ENCODE data around the gene ARHGEF37. TPM values are rescaled to one million over a fixed set of nuclear protein-coding genes. Genes with fewer than 3 reads are reported as not detected.

Gene ARHGEF37
- total and polyA plus RNA-seq, 2 of the 8 experiments (the other 6 are each of a cell fraction or from before 2014, with no cell fraction given): 0.21 to 0.48 TPM

DNA sequence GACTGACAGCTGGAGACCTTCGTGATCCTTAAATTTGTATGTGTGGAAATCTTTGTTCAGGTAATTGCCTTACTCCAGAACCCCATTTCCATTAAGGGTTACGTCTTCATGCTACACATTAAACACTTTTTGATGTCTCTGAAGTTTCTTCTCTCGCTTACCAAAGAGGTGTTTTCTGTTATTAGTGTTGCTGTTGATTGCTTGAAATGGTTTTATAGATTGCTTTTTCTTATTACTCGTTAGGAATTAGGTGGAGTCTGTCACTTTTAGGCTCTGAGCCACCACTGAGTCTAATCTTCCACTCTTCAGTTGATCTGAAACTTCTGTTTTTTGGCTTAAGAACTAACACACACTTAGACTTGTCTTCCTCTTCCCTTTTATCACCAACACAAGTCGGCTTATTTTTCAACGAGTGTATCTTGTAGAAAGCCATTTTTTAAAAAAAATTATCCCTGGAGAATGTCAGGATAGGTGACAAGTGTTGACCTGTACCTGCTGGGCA is 86.6 kb downstream of the ARHGEF37 start:
- Histone ChIP-seq H3K9ac (replicated peaks in 1 of 4; ENCODE audit: extremely low read depth in 1 of 4, low read depth in 3 of 4, low read length in 3 of 4) (no peak overlapping the region), H3K23me2 (ENCODE audit: low read depth, low read length) (no peaks in the 10 kb centered on the region), H2AK5ac (ENCODE audit: low read depth, low read length) (no peak overlapping the region), H3K4me3 (ENCODE audit: extremely low read depth in 1 of 4, insufficient read depth in 2 of 4, low read depth in 3 of 4, low read length in 4 of 4) (no peak overlapping the region), H2BK15ac (ENCODE audit: low read length) (no peak overlapping the region), H3K27me3 (replicated peaks in 1 of 4; ENCODE audit: control insufficient read depth in 3 of 4, extremely low read depth in 1 of 4, insufficient read depth in 3 of 4, low read length in 3 of 4) (no peaks in the 10 kb centered on the region), H4K8ac (ENCODE audit: extremely low read depth, insufficient read depth, low read length) (no peak overlapping the region), H3K56ac (replicated peaks; ENCODE audit: insufficient read length, low read depth, low read length) (no peak overlapping the region), H3K4me1 (replicated peaks in 1 of 4; ENCODE audit: control insufficient read depth in 3 of 4, insufficient read depth in 4 of 4, low read length in 3 of 4) (no peaks in the 10 kb centered on the region), H3K18ac (ENCODE audit: extremely low read depth, low read length) (no peak overlapping the region), H3K27ac (ENCODE audit: low read depth, low read length) (no peak overlapping the region), H2BK12ac (ENCODE audit: low read depth, low read length) (no peak overlapping the region), H4K91ac (replicated peaks; ENCODE audit: insufficient read length, low read length) (no peak overlapping the region), H3K4ac (replicated peaks; ENCODE audit: insufficient read length, low read depth, low read length) (no peak overlapping the region), H3K23ac (ENCODE audit: insufficient read length) (no peak overlapping the region), H2BK5ac (ENCODE audit: low read depth, low read length) (no peak overlapping the region), H3K9me3 (ENCODE audit: insufficient read depth in 2 of 2, low read depth in 1 of 2, low read length in 1 of 2) (peaks cover 2 to 6% of the 10 kb centered on the region in 2 experiments; a peak in 3 of 4 replicates), H4K20me1 (replicated peaks in 1 of 2; ENCODE audit: control insufficient read depth in 1 of 2, insufficient read depth in 2 of 2, low read length in 2 of 2) (no peaks in the 10 kb centered on the region), H2AFZ (ENCODE audit: low read length) (no peak overlapping the region), H2BK120ac (replicated peaks; ENCODE audit: low read depth, low read length) (no peak overlapping the region), H3K36me3 (ENCODE audit: control insufficient read depth in 2 of 4, insufficient read depth in 4 of 4, low read length in 3 of 4) (no peaks in the 10 kb centered on the region), H3K4me2 (ENCODE audit: insufficient read depth in 1 of 2, low read depth in 2 of 2, low read length in 2 of 2) (no peak overlapping the region), H3K79me2 (ENCODE audit: control insufficient read depth in 1 of 2, insufficient read depth in 2 of 2, low read length in 2 of 2) (no peaks in the 10 kb centered on the region), H3K14ac (ENCODE audit: insufficient read length) (no peak overlapping the region), H4K5ac (ENCODE audit: insufficient read length, low read depth, low read length) (no peak overlapping the region), H2BK20ac (ENCODE audit: low read length) (no peak overlapping the region), H3K79me1 (ENCODE audit: low read depth, low read length) (no peaks in the 10 kb centered on the region)
- 55% methylated on average over 6 of the region's 6 CpGs; no CpG with 5 or more reads in 1 of the 2 experiments for WGBS, 2 experiments (ENCODE audit: extremely low coverage in 1 of 2, insufficient coverage in 1 of 2, insufficient read length in 1 of 2, insufficient replicate concordance in 2 of 2, low coverage in 1 of 2, low lambda C conversion rate in 2 of 2, missing lambda C conversion rate in 1 of 2)
- ChIA-PET POLR2A (ENCODE audit: partially characterized antibody) (interaction anchor here (0.6 to 1.0 kb wide), 2 partner anchors 62 to 73 kb away, joined by 3 read pairs; partner anchors contain the start of gene PPARGC1B), CTCF (ENCODE audit: partially characterized antibody) (interaction anchor here (0.6 to 8.1 kb wide), 36 partner anchors 9 to 966 kb away, joined by 3 to 59 read pairs (median 5); partner anchors contain the start of gene PPARGC1B)
- no peak for TF ChIP-seq CHD2 (IDR thresholded peaks at IDR 0.05; ENCODE audit: low read length)
- TF ChIP-seq SIRT6 (IDR thresholded peaks at IDR 0.05; ENCODE audit: low read length): no peak
- TF ChIP-seq, protein P1, sequence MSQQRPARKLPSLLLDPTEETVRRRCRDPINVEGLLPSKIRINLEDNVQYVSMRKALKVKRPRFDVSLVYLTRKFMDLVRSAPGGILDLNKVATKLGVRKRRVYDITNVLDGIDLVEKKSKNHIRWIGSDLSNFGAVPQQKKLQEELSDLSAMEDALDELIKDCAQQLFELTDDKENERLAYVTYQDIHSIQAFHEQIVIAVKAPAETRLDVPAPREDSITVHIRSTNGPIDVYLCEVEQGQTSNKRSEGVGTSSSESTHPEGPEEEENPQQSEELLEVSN (IDR thresholded peaks at IDR 0.05): no peak
- TF ChIP-seq KDM5A (IDR thresholded peaks at IDR 0.05; ENCODE audit: low read length): no peak
- TF ChIP-seq TBP (IDR thresholded peaks at IDR 0.05; ENCODE audit: low read depth, low read length): no peak
- TF ChIP-seq GABPA (IDR thresholded peaks at IDR 0.05; ENCODE audit: borderline replicate concordance, insufficient read depth, low read length): no peak
- no peak for TF ChIP-seq BRCA1 (IDR thresholded peaks at IDR 0.05; ENCODE audit: low read depth, low read length)
- no peak for TF ChIP-seq HDAC6 (IDR thresholded peaks at IDR 0.05; ENCODE audit: low read depth, low read length)
- TF ChIP-seq, protein P2, sequence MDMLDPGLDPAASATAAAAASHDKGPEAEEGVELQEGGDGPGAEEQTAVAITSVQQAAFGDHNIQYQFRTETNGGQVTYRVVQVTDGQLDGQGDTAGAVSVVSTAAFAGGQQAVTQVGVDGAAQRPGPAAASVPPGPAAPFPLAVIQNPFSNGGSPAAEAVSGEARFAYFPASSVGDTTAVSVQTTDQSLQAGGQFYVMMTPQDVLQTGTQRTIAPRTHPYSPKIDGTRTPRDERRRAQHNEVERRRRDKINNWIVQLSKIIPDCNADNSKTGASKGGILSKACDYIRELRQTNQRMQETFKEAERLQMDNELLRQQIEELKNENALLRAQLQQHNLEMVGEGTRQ (IDR thresholded peaks at IDR 0.05; ENCODE audit: low read length): no peak
- TF ChIP-seq MAFK (IDR thresholded peaks at IDR 0.05; ENCODE audit: low read depth, low read length): no peak
- no peak for TF ChIP-seq POLR2AphosphoS5 (IDR thresholded peaks at IDR 0.05; ENCODE audit: low read depth, low read length)
- DNase-seq (ENCODE audit: low read depth in 1 of 2, low spot score in 2 of 2) (no peak), FAIRE-seq (no peak)
